ENCODE results near the gene TMEM121.
A peak's percentile ranks its signal among the peaks of the same experiment; 100 is the strongest.

DNA sequence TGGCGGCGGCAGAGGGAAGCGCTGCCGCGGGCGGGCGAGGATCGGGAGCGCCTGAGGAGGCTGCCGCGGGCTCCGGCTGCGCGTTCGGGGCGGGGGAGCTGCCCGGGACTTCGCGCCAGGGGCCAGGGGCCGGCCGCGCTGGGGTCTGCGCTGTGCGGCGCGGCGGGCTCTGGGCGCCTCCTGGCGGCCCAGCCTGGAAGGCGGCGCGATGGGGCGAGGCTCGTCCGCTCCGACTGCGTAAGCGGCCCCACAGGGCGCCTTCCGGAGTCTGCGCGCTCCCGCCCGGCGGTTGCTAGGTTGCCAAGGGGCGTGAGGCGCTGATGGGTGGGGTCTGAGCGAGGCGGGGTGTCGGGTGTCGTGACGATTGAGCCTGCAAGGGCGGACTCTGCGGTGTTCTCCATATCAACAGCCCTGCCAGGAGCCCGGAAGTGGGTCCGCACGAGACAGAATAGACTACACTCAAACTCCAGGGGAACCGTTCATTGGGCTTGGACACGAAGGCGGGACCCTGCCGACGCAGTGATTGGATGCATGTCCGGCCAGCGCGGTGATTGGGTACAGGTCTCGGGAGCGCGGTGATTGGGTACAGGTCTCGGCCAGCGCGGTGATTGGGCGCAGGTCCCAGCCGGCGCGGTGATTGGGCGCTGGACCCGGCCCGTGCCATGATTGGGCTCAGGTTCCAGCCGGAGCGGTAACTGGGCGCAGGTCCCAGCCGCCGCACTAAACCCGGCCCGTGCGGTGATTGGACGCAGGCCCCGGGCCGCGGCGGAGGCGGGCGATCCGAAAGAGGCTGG is 35.6 kb upstream of the TMEM121 start, which contains the start of gene TEDC1:
- TF ChIP-seq, protein P1, sequence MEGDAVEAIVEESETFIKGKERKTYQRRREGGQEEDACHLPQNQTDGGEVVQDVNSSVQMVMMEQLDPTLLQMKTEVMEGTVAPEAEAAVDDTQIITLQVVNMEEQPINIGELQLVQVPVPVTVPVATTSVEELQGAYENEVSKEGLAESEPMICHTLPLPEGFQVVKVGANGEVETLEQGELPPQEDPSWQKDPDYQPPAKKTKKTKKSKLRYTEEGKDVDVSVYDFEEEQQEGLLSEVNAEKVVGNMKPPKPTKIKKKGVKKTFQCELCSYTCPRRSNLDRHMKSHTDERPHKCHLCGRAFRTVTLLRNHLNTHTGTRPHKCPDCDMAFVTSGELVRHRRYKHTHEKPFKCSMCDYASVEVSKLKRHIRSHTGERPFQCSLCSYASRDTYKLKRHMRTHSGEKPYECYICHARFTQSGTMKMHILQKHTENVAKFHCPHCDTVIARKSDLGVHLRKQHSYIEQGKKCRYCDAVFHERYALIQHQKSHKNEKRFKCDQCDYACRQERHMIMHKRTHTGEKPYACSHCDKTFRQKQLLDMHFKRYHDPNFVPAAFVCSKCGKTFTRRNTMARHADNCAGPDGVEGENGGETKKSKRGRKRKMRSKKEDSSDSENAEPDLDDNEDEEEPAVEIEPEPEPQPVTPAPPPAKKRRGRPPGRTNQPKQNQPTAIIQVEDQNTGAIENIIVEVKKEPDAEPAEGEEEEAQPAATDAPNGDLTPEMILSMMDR (IDR thresholded peaks at IDR 0.05): peak in 5 of 7 experiments; percentile 48 to 94 (median 76)
- no peak for TF ChIP-seq POLR2A (IDR thresholded peaks at IDR 0.05)
